Measurements from ENCODE around the gene EMP1.
"Not testable (repeated sequence)": the region's sequence is repeated elsewhere in the genome, so short reads cannot be mapped to it uniquely, and the experiment has no call there.

The EMP1 gene

DNA sequence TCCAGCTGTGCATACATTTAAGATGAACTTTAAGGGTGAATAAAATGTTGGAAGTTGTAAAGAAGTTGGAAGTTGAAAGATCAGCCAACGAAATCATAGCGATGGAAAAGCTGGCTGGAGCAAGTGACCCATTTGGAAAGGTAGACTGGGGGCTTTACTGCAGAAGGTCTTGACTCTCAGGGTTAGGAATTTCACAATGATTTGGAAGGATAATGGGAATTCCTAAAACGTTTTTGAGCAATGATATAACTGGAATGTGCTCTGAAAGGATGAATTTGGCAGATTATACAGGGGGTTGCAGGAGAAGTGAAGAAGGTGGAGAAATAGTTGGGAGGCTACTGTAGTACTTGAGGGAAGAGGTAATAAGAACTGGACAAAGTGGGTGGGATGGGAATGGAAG is 27.4 kb downstream of the EMP1 start:
- DNase-seq, result no peak

DNA sequence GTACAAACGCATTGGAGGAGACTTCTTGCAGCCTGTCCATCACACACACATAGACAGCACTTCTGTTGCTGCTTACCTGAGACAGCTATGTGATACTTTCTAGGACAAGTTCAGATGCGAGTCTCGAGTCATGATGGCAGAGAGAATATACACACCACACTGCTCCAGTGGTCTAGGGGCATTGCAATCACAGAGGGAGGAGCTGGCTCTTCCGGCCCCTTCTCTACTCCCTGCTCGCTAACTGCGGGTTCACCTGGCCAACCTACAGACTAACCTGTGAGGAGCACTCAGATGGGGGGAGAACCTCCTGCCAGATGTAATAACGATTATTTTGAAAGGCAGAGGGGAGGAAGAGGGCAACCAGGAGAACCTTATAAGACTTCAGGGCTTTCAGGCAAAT is 30.7 kb downstream of the EMP1 start:
- DNase-seq, result no peak

DNA sequence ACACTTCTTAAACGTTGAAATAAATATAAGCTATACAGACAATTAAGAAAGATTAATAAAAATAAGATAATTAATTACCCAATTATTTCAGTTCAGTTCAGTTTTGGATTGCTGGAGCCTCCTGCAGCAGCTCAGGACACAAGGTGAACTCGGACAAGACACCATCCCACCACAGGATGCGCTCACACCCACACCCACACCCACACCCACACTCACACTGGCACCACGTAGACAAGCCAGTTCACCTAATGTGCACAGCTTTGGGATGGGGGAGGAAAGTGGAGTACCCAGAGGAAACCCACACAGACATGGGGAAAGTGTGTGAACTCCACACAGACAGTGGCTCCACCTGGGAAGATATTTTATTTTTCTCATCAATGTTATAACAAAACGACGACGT is 32.1 kb downstream of the EMP1 start:
- DNase-seq, result no peak

DNA sequence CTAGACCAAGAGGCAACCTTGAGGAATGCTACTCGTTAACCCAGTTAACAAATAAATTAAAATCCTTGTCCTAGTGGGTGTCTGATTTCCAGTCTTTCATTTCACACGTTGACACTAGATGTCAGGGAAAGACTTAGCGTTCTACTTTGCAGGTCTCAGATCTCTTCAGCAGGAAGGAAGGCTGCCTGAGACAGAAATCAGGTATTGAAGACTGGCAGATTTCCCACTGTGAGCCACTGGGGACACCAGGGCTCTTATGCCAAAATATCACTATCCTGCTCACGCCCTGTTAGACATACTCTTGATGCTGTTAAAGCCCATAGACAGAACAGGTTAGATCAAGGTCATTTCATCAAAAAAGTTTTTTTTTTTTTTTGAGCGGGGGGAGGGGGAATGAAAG is 33.0 kb downstream of the EMP1 start:
- no peak for DNase-seq

DNA sequence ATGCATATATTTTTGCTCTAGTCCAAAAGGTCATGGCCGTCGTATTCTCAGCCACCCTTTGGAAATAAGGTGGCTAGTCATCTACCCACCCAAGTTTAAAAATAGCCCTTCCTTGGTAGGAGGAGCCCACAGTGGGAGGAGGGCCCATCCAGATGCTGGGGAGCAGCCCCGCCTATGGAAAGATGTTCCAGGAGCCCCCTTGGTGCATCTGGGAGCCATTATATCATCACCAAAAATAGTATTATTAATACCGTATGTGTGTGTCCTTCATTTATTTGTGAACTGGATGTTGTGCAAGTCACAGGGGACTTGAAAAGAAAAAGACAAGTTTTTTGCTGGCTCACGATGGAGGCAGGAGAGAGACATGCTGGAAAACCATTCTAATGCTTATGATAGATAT is 34.0 kb downstream of the EMP1 start:
- no peak for DNase-seq

DNA sequence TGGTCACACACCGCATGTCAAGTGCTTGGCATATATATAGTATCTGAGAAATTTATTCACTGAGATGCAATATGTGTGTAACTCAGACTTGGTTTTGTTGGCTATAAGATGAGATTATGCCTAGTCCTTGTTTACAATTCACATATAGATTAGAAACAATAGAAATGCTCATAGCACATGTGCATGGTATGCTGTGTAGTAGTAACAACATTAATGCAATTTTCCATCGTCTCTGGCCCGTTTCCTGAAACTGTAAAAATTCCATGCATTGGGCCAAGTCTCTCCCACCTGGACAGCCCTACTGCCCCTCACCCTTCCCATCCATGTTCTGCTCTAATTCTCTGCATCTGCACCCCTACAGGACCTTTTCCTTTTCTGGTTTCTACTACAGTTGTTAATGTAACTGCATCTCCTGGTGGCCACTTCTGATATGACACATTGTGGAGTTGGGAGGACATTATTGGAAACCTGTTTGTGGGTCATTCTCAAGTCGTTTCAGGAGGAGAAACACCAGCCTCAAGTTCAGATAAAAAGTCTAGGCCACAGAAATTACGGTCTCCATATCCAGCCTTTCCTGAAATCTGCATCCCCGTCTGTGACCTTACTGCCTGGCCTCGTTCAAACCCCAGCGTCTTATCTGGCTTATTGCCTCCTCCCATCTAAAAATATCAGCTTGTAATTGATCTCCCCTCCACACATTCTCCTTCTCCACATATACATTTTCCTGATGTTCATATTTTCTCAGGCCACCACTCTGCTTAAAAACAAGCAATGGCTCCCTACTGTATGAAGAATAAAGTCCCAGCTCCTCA is 37.5 kb downstream of the EMP1 start:
- DNase-seq, result peak; percentile 35

DNA sequence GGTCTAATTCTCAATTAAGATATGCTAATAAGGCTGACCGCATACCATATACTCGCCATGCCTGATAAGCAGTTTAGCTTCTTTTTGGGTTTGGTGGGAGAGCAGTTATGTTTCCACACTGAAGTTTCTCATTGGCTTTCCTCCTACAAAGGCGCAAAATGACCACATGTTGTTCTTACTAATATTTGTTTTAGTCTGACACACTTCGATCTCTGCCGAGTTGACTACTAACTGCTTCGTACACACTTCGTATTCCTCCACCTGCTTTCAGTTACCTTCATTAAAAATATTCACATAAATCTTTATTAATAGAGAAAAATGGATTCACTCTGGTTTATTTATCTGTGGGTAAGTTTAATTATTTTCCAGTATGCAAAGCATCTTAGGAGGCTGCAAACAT is 41.7 kb downstream of the EMP1 start:
- DNase-seq, result no peak

DNA sequence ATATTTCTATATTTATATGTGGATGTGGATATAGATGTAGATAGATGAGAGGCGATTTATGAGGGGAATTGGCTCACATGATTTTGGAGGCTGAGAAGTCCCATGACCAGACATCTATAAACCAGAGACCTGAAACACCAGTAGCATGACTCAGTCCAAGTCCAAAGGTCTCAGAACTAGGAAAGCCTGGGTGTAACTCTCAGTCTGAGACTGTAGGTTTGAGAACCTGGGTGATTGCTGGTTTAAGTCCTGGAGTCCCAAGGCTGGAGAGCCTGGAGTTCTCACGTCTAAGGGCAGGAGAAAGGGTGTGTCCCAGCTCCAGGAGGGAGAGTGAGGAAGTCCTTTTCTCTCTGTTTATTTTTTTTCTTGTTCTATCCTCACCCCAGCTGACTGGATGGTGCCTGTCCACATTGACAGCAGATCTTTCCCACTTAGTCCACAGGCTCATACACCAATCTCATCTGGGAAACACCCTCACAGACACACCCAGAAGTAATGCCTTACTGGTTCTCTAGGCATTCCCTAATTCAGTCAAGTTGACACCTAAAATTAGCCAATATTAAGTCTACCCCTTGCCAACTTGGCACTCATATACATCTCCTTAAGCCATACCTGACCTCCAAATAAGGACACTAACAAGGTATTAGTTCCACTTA is 45.4 kb downstream of the EMP1 start:
- no peak for DNase-seq

DNA sequence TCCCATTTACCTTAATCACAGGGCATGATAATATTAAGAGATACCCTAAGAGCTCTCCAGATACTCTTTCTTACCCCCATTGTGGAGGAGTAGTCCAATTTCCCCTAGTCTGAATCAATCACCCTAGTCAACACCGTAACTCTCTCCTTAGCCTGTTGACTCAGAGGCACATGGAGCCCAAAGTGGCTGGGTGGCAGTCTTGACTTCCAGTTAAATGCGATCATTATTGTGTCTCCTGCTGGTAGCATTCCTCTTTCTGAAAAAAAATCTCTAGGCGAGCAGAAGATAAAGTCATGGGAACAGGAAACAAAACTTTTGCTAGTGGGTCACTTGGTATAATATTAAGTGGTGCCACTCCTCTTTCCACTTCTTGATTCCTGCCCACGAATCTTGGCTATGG is 46.4 kb downstream of the EMP1 start:
- no peak for DNase-seq

DNA sequence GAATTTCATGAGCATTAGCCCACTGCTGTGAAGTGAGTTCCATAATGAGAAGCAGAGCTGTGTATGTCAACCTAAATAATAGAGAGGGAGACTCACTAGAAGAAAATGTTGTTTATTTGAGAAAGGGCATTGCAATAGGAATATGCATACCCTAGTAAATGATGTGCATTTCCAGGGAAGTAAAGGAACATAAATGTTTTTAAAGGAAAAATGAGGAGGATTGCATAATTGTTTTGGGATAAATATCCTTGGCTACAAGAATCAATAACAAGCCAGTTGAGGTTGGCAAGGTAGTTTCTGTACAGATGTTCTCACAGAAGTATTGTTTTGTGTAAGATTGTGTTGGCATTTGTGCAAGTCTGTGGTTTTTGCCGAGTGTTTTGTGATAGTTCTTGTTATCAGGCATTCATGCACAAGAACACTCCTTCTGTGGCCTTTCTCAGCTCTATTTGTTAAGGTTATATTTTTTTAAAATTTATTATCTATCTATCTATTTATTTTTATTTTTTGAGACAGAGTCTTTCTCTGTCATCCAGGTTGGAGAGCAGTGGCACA is 47.1 kb downstream of the EMP1 start:
- DNase-seq, result no peak

DNA sequence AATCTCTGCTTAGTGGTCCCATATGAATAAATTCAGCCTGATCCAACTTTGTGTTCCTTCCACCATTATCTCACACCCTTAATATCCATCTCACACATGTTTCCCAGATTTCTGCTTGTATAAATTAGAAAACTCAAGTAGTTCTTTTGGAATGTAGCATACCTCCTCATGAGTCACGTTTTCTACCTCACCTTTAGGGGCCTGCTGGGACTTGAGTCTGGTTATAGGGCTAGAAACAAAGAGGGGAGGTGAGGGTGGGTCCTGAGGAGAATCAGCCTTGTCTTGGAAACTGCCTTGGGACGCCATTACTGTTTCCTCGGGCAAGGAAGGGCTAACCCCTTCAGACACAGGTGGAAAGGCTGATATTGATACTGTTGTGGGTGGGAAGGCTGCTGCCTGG is 51.1 kb downstream of the EMP1 start:
- DNase-seq, result no peak

DNA sequence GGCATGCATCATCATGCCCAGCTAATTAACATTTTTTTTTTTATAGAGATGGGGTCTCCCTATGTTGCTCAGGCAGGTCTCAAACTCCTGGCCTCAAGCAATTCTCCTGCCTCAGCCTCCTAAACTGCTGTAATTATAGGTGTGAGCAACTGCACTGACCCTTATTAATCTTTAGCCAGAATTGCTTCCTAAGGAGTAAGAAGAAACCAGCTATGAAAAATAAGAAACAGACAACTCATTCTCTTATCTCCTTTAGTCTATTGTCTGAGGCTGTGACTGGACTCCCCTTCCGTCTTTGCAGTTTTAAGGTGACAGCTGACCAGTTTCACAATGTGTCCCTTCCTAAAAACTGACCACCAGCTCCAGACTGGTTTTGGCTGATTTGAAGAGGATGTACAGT is 52.4 kb downstream of the EMP1 start:
- no peak for DNase-seq

DNA sequence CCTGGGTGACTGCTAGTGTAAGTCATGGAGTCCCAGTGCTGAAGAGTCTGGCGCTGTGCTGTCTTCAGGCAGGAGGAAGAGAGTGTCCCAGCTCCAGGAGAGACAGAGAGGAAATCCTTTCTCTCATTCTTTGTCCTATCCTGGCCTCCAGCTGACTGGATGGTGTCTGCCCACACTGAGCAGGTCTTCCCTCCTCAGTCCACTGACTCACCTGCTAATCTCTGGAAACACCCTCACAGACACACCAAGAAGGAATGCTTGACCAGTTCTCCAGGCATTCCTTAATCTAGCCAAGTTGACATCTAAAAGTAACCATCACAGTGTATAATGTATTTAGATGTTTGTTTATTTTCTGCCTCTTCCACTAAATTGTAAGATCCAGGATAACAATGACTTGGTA is 53.9 kb downstream of the EMP1 start:
- no peak for DNase-seq

DNA sequence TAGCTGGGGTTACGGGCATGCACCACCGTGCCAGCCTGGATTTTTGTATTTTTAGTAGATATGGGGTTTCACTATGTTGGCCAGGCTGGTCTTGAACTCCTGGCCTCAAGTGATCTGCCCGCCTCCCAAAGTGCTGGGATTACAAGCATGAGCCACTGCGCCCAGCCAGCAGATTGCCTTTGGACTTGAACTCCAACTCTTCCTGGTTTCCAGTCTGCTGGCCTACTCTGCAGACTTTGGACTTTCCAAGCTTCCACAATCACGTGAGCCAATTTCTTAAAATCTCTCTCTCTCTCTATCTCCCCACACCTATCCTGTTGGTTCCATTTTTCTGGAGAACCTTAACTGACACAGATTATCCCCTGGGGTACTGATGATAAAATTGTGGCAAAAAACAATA is 55.0 kb downstream of the EMP1 start:
- DNase-seq, result no peak

DNA sequence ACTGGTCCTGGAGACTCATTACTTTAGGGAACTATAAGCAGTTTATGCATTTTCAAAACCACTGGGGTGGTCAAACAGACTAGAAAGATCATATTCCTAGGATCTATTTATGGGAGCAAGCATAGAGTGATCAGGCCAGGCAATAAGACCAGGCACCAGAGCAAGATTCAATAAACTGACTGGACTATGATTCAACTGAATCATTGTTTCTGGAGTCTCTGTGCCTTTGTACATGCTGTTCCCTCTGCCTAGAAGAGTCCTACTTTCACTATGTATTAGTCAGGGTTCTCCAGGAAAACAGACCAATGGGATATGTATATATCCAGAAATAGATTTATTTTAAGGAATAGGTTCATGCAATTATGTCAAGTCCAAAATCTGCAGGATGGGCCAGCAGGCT is 55.5 kb downstream of the EMP1 start:
- DNase-seq, result no peak

DNA sequence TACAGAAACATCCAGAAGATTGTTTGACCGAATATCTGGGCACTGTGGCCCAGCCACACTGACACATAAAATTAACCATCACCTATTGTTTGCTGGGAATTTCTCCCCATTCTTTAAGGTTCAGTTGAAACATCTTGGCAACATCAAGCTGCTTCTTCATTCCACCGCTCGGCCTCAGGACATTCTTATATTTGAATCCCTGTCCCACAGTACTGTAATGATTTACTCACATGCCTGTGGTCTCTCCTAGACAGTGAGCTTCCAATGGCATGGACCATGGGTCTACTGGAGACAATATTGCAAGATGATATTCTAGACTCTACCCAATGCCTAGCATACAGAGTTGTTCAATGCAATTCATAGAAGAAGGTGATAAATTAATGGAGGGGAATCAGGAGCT is 56.1 kb downstream of the EMP1 start:
- no peak for DNase-seq

DNA sequence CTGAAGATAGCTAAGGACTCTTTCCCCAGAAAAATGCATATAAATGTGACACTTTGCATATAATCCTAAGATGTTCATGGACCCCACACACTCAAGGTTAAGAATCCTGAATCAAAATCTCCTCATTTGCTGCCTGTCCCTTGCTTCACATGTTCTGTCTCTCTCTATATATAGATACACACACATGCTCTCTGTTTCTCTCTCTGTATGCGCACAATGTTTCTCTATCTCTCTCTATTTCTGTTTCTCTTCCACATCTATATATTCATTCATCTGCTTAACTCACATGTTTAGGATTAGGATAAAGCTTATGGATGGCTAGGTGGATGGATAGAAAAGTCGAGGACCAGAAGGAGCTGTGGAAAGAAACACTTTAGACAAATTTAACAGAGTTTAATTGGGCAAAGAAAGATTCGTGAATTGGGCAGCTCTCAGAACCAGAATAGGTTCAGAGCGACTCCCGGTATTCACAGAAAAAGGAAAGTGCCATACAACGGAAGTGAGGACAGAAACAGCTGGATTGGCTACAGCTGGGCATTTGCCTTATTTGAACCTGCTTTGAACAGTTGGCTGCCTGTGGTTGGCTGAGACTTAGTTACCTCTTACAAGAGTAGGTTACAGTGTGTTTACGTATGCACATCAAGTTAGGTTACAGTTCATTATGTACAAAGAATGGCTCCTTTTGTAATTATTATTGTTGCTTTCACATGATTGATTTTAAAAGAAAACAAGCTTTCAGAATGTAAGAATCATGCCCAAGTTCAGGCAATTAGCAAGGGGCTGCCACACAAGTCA is 57.6 kb downstream of the EMP1 start:
- no peak for DNase-seq

DNA sequence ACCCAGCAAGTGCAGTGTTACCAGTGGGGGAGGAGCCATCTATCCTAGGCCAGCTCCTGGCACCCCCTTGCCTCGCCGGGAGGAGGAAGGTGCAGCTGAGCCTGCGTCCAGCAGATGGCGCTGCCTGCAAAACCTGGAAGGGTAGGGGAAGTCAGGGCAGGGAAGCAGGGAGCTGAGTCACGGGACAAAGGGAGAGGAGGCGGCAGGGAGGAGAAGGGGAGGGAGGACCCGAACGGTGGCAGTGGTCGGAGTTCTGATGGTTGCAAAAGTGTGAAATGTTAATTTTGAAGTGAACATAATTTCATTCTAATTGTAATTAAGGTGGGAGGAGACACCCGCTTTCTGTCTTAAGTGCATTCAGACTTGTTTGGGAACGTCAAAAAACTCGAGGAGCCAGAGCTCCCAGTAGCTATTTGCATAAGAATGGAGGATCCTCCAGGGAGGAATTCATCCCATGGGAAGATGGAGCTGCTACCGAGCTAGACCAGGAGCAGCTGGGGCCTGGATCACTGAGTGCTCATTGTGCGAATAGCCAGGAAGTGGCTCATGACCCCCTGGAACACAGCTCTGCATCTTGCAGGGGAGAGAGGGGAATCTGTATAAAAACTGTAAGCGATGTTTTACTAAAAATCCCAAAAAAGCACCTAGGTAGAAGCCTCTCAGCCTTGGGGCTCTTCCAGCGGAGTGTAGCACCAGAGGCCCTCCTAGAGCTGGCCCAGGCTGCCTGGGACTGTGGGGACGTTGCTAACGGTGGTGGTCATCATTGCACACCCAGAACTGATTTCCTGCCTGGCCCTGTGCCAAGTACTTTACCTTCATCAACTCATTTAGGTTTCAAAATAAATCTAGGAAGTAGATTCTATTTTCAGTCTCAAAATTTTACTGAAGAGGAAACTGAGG is 59.5 kb downstream of the EMP1 start:
- DNase-seq, result peak; percentile 92

DNA sequence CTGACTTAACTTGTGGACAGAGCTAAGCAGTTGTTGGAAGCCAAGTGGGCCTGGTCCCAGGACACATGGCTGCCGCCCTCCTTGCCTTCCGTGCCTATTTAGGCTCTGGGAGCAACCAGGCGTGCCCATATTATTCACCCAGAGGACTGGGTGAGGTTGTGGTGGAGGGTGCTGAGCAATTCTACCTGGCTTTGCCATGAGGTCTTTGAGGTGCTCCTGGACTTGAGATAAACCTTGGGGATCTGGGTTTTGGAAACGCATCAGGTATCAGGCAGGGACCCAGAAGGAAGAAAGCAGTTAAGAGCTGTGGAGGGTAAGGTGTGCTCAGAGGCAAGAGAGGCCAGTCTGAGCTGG is 60.1 kb downstream of the EMP1 start:
- DNase-seq, result no peak

DNA sequence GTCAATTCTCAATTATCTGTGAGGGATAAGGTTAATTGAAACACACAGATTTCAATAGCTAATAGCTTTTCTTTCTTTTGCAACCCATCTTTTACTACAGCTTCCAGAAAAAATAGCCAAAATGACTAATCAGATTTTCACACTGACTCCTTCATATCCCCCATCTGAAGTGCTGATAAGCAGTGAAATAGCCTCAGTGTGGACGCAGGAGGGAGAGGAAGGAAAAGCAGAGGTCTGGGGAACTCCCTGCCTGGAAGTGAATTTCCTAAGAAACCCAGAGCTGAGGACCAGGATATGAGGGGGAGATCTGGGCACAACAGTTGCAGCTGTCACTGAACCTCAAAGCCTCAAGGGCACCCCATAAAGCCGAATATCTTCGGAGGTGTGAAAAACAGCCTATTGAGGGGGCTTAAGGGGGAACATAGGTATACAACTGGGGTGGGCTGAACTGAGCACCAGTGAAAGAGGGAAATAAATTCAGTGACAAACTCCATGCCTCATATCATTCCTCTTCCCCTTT is 60.9 kb downstream of the EMP1 start:
- DNase-seq, result no peak

DNA sequence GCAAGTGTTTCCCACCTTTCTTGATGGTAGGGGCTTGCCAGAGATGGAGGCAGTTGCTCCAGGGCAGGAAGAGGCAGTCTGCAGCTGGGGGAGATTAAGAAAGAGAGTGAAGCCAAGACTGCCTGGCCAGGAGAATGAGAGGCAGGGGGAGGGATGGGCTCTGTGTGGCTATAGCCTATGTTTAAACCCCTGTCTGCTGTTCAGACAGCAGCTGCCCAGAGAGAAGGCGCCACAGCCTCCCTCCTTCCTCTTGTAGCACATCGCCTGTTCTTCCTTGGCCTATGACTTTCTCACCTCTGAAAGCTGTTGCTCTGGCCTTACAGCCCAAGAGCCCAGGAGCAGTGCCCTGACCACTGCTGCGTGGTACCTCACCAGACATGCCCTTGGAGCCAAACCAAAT is 61.7 kb downstream of the EMP1 start:
- DNase-seq, result no peak

DNA sequence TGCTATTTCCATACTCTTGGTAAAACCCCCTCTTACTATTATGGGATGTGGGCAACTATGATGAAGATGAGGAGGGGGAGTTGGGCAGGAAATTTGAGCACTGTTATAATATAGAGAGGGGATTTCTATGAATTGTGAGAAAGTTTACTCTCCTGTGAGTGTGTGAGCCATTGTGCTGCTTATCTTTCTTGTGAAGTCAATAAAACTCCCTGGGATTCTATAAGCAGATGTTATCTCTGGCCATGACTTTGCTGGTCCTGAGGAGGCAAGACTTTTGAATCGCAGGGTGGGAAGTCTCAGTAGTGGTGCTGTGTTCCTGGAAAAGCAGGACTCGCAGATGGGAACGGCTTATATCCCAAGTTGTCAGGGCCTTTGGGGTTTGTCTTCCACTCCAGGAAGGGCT is 62.2 kb downstream of the EMP1 start:
- DNase-seq, result no peak

DNA sequence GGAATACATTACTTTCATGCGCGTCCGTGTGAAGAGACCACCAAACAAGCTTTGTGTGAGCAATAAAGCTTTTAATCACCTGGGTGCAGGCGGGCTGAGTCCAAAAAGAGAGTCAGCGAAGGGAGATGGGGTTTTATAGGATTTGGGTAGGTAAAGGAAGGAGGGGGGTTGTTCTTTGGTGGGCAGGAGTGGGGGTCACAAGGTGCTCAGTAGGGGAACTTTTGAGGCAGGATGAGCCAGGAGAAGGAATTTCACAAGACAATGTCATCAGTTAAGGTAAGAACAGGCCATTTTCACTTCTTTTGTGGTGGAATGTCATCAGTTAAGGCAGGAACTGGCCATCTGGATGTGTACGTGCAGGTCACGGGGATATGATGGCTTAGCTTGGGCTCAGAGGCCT is 63.1 kb downstream of the EMP1 start:
- not testable (repeated sequence) for DNase-seq
